Measurements from ENCODE around the gene MUC21.
A peak's percentile ranks its signal among the peaks of the same experiment; 100 is the strongest.
"Not testable (repeated sequence)": the region's sequence is repeated elsewhere in the genome, so short reads cannot be mapped to it uniquely, and the experiment has no call there.

Gene MUC21

DNA sequence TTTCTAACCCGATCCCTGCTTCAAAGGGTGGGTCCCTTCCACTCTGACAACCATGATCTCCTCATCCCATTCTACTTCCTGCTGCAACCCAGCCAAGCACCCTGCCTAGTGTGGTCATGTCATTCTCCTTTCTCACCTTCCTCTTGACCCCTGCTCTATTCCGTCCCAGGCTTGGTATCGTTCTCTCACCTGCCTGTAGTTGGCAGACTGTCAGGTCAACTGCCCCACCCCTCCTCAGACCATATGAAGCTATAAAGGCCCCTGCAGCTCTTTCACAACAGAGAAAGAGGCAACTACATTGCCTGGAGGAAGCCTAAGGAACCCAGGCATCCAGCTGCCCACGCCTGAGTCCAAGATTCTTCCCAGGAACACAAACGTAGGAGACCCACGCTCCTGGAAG lies at the start of gene MUC21:
MUC21 (plus strand) TSS at position 280 of the 400 bp plus-strand sequence. CDS start 241 bp downstream, outside the sequence.
- DNase-seq = no peak

GRCh38 chr6:30935018-30935417 lies 48.5 kb upstream of the MUC21 start:
- DNase-seq = no peak

- DNase-seq = no peak
These were observed 46.3 kb upstream of the MUC21 start for GRCh38 chr6:30937265-30937664.

- no peak for DNase-seq
These were observed 44.8 kb upstream of the MUC21 start for GRCh38 chr6:30938730-30939129.

DNA sequence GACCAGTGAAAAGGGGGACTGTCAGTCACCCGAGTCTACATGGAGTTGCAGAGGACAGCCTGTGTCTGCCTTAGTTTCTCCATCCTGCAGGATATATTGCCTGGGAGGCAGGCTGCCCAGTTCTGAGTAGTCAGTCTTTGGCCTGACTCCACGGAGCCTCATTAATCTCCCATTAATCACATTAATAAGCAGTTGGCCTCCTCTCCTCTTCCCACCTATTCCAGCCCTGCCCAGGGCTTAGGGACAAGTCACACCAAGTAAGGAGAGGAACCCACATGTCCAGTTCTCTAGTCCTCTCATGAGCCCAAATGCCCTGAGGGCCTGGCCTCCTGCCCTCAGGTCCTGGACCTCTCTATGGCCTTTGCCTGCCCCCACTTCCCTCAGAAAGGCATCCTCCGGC lies 44.0 kb upstream of the MUC21 start:
- DNase-seq = no peak

GRCh38 chr6:30940361-30940986 lies 43.0 kb upstream of the MUC21 start, which contains the start of gene MUCL3:
Gene MUCL3, plus strand, starts transcription at chr6:30940973. Its CDS starts 27 bp downstream, at chr6:30941000.
- no peak for DNase-seq

- DNase-seq = no peak
These were observed 41.0 kb upstream of the MUC21 start for GRCh38 chr6:30942338-30943060.

DNA sequence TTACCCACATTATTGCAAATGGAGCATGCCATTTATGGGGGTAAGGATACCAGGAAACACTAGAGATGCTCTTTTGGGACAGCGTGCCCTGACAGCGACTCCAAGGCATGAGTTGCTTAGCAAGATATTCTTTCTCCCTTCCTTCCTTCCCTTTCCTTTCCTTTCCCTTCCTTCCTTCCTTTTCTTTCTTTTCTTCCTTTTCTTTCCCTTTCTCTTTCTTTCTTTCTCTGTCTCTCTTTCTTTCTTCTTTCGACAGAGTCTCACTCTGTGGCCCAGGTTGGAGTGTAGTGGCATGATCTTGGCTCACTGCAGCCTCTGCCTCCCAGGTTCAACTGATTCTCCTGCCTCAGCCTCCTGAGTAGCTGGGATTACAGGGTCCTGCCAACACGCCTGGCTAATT lies 39.5 kb upstream of the MUC21 start:
- DNase-seq = no peak

DNA sequence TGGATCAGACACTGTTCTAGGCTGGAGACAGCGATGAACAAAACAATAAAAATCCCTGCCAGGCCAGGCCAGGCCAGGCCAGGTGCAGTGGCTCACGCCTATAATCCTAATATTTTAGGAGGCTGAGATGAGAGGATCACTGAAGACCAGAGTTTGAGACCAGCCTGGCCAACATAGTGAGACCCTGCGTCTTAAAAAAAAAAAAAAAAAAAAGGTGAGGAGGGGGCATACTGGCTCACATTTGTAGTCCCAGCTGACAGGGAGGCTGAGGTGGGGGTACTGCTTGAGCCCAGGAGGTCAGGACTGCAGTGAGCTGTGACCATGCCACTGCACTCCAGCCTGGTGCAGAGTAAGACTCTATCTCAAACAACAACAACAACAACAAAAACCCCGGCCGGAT lies 38.2 kb upstream of the MUC21 start:
- no peak for DNase-seq

DNA sequence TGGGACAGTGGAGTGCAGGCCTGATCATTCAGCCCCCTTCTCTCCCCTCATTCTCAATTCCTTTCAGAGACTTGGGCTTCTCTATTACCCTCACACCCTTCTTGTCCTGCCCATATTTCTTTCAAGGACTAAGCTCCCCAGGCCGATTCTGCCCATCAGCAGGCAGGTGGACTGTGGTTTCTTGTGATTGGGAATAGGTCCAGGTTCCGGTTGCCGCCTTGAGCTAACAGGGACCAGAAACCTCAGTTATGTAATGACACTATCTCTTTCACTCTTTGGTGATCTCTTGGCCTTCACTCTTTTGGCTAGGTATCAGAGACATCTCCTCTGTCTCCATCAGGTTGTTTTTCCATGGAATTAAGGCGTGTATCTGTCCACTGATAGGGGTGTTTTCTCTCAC lies 36.3 kb upstream of the MUC21 start:
- DNase-seq = no peak

DNA sequence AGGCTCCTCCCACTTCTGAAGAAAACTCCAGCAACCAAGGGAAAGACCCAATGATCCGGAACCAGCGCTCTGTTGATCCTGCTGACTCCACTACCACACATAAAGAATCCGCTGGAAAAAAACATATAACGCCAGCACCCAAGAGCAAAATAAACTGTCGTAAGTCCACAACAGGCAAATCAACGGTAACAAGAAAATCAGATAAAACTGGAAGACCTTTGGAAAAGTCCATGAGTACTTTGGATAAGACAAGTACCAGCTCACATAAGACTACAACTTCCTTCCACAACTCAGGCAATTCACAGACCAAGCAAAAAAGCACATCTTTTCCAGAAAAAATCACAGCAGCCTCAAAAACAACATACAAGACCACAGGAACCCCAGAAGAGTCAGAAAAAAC lies 34.7 kb upstream of the MUC21 start:
- DNase-seq = no peak

GRCh38 chr6:30951907-30952469 lies 31.5 kb upstream of the MUC21 start:
- DNase-seq = no peak

- DNase-seq = no peak
These were observed 28.7 kb upstream of the MUC21 start for GRCh38 chr6:30954631-30955366.

GRCh38 chr6:30955367-30956042 lies 28.0 kb upstream of the MUC21 start:
- peak; percentile 4 for DNase-seq

GRCh38 chr6:30957716-30958115 lies 25.8 kb upstream of the MUC21 start:
- DNase-seq = no peak

DNA sequence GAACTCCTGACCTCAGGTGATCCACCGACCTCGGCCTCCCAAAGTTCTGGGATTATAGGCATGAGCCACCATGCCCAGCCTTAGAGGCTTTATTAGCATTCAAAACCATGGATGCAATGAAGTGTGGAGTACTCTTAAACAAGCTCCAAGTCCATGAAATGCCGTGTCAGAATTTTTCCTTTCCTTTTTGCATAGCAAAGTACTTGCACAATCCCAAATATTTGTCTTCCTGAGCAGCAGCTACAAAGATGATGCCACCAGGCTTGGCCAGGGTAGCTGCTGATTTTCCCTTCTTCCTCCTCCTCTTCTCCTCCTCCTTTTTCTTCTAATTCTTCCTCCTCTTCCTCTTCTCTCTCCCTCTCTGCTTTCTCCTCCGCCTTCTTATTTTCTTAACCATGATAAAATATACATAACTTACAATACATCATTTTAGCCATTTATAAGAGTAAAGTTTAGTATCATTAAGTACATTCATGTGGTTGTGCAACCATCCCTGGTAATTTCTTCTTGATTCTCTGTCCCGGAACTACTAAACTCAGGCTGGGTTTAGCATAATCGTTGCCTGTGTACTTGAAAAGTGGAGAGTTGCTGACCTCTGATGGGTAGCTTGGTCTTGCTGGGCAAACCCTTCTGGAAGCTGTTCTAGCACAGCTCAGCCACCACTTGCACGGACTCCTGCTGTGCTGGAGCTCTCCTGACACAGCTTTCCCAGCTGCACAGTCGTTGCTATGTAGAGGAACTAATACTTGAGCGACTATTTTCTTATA lies 22.4 kb upstream of the MUC21 start:
- no peak for DNase-seq

GRCh38 chr6:30962716-30963115 lies 20.8 kb upstream of the MUC21 start:
- DNase-seq = no peak

GRCh38 chr6:30963641-30964040 lies 19.9 kb upstream of the MUC21 start:
- no peak for DNase-seq

DNA sequence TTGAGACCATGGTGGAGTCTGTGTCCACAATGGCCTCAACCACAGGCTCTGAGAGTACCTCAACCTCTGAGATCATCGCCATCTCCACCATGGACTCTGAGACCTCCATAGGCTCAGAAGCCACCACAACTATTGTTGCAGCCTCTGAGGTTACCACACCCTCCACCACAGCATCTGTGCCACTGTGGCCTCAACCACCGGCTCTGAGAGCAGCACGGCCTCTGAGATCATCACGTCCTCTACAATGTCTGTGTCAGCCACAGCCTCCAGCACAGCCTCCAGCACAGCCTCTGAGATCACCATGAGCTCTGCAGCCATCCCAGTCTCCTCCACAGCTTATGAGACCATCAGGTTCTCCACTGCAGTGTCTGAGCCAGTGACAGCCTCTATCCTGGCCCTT lies 19.4 kb upstream of the MUC21 start:
- no peak for DNase-seq

DNA sequence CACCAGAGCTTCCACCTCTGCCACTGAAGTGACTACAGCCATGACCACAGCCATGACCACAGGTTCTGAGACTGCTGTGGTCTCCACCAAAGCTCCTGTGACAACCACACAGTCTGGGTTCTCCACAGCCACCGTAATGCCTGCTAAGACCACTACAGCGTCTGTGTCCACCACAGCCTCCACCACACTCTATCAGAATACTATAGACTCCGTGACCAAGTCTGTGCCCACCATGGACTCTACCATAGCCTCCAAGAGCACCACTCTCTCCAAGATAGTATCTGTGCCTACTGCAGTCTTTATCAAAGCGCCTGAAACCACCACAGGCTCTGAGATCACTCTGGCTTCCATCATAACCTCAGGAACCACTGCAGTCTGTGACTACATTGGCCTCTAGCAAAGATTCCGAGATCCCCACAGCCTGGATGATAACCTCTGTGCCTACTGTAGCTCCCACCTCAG lies 18.3 kb upstream of the MUC21 start:
- no peak for DNase-seq

GRCh38 chr6:30966154-30966553 lies 17.4 kb upstream of the MUC21 start:
- no peak for DNase-seq

GRCh38 chr6:30969171-30969570 lies 14.3 kb upstream of the MUC21 start:
- not testable (repeated sequence) for DNase-seq
